UCSD-AML1 (cell line): Measurements from ENCODE around the gene OR10A4.
"Not testable (repeated sequence)": the region's sequence is repeated elsewhere in the genome, so short reads cannot be mapped to it uniquely, and the experiment has no call there.

Experiments used
- DNase-seq: peaks from one replicate; lab custom pipeline; 2025; ENCODE audit not compliant: unreplicated experiment; lab: John Stamatoyannopoulos, UW

Gene OR10A4

GRCh38 chr11:6895010-6895409 is 18.6 kb downstream of the OR10A4 start:
- no peak for DNase-seq

- no peak for DNase-seq
Measured at GRCh38 chr11:6898911-6899310, 22.5 kb downstream of the OR10A4 start.

- DNase-seq: no peak
Measured at GRCh38 chr11:6900327-6900999, 24.0 kb downstream of the OR10A4 start.

GRCh38 chr11:6904804-6905203 is 28.4 kb downstream of the OR10A4 start:
- not testable (repeated sequence) for DNase-seq

DNA sequence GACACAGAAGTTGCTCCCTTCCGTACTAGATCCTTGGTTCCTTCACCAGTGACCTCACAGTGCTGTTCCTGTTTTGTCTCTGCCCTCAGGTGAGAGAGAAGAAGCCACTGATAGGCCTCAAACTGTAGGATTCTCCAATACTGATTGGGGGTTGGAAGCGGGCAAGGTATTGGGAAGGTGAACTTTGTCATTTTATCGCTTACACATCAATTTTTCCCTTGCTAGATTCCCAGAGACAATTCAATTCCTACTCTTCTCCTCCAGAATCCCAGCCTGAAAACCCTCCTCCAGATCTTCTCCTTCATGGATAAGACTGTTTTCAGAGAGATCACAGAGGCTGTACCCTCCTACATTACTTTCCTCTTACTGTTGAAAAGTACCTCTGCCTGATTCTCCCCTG is 35.0 kb downstream of the OR10A4 start:
- no peak for DNase-seq

DNA sequence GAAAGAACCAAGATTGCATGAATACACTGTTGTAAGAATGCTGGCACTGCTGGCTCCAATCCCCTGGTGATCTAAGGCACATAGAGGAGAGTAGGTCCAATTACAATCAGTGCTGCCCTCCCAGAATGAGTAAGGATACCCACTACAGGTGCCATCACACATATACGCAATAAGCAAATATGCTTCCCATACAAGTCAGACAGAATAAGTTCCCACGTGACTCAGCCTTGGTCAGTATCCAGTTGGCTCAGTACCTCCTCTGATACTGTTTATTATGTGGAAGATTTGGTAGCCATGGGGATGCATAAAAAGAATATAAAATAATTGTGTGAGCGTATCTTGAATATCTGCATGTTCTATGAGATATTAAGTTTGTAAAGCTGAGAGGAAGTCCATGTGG is 35.5 kb downstream of the OR10A4 start:
- no peak for DNase-seq

DNA sequence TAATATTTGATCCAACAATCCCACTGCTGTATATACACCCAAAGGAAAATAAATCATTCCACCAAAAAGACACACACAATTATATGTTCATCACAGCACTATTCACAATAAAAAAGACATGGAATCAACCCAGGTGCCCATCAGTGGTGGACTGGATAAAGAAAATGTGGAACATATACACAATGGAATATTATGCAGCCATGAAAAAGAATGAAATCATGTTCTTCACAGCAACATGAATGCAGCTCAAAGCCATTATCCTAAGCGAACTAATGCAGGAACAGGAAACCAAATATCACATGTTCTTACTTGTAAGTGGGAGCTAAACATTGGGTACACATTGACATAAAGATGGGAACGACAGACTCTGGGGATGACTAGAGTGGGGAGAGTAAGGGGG is 43.3 kb downstream of the OR10A4 start:
- no peak for DNase-seq

GRCh38 chr11:6920702-6921101 is 44.3 kb downstream of the OR10A4 start, which contains the start of gene OR2D3:
OR2D3 (plus strand) TSS chr11:6921002; CDS start chr11:6921002, 0 bp downstream.
- DNase-seq: no peak

DNA sequence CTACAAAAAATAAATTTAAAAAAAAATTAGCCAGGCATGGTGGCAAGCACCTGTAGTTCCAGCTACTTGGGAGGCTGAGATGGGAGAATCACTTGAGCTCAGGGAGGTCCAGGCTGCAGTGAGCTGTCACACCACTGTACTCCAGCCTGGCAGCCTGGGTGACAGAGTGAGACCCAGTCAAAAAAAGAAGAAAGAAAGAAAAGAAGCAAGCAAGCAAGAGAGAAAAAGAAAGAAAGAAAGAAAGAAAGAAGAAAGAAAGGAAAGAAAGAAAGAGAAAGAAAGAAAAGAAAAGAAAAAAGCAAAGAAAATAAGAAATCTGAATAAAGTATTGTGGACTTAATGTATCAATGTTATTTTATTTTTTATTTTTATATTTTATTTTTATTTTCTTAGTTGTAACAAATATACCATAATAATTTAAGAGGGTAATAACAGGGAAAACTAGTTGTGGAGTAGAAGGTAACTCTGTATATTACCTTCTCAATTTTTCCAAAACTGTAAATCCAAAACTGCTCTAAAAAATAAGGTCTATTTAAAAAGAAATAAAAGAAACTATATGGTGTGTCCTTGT is 48.7 kb downstream of the OR10A4 start:
- no peak for DNase-seq

GRCh38 chr11:6925636-6926207 is 49.3 kb downstream of the OR10A4 start:
- no peak for DNase-seq

DNA sequence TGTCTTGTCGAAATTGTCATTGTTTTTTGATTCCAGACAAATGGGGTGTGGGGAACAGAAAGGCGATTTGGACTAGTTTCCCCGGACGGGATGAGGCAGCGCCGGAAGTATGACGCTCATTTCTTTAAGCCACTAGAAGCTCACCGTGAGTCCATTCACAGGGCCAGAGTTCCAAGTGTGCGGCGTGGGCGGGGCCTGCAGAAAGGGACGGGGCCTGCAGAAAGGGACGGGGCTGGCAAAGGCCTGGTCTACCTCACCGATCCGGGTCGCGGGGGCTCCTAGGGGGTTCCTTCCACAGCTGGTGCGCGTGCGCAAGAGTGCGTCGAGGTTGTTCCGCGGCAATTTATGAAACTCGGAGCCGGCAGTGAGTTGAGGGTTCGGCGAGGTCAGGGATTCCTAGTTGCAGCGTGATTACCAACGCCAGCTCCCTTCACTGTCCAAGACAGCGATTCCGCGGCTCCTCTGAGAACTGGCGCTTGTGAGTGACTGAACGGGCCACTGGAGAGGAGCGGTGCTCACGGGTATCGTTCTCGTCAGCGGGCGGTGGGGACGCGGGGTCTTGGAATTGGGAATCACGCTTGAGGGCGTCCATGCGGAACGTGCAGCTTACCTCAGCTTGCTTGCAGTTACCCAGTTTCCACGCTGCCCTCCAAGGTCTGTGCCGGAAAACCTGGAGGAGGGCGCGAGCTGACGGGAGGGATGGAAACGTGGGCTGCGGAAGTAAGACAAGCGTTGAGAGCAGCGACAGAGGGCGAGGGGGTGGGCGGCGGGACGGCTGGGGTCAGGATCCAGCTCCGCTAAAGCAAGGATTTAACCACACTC is 50.0 kb downstream of the OR10A4 start, which contains the start of gene ZNF215:
TSS of gene ZNF215 (plus strand) at position 219 of the 822 bp plus-strand sequence. CDS start 5,847 bp downstream, outside the sequence.
- DNase-seq: peak; percentile 85

DNA sequence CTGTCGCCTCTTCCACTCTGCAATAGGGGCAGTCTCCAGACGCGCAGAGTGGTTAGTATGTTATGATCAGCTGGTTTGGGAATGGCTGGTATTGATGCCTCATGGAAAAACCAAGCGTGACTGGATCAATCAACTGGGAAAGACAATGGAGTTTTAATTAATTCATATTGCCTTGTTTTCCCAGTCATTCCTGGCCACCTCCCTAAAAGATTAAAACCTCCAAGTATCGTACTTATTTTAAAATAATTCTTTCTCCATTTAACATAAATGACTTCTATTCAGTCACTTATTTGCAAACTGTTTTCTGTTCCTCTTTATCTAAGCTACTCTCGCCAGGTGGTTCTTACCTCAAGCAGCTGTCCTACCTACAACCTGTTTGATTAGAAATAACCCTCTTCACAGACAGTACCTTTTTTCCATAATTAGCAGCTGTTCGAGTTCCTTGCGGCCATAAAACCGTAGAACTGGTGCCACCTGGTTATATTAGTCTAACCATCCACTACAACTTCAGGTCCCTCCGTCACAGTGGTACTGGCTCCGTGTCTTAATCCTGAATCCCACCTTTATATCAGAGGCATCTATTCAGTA is 50.7 kb downstream of the OR10A4 start:
- no peak for DNase-seq
